NCI-H1105 treated with DMSO at 0.1 percent for 48 hours (cell line): Measurements from ENCODE around the gene DLG2.

Experiments
- DNase-seq: peaks from one replicate; lab custom pipeline; 2025; lab: John Stamatoyannopoulos, UW

DLG2 gene

DNA sequence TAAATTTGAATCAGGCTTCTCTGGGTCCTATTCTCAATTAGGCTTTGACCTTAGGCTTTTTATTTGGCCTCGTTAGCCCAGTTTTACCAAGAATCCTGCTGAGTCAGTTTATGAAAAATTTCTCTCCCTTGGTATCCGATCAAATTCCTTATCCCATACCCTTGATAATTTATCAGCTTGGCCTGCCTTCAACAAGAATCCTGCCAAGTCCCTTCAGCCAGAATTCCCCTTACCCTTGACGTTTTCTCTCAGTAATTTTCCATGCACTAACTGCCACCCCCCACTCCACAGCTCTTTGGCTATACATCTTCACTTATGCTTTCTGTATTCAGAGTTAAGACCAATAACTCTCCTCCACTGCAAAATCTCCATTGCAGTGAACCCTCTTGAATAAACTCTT is 1530.0 kb downstream of the DLG2 start:
- DNase-seq: no peak

DNA sequence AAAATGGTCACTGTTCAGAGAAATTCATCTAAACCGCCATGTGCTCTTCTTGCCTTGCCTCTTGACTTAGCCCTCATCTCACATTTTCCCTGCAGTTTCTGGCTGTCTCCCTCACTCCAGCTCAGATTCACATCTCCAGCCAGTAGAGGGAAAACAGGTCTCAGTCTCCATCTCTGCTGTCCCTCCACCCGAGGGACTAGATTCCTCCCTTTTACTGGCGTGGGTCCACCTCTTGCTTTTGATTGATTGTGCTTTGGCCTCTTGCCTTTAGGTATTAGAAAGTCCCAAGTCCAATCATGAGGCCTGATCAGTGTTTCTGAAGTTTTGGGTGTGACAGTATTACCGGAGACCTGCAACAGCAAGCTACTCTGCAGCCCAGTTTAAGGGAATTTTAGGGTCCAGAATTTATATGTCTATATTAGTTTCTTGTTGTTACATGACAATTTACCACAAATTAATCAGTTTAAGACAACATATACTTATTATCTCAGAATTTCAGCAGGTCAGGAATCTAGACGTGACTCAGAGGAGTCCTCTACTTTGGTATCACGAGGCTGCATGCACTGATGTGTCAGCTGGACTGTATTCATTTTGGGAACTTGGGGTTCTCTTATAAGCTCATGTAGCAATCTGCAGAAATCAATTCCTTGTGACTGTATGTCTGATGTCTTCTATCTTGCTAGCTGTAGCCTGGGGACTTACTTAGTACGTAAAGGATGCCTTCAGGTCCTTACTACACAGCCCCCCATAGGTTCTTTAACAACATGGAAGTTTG is 1535.7 kb downstream of the DLG2 start:
- no peak for DNase-seq

DNA sequence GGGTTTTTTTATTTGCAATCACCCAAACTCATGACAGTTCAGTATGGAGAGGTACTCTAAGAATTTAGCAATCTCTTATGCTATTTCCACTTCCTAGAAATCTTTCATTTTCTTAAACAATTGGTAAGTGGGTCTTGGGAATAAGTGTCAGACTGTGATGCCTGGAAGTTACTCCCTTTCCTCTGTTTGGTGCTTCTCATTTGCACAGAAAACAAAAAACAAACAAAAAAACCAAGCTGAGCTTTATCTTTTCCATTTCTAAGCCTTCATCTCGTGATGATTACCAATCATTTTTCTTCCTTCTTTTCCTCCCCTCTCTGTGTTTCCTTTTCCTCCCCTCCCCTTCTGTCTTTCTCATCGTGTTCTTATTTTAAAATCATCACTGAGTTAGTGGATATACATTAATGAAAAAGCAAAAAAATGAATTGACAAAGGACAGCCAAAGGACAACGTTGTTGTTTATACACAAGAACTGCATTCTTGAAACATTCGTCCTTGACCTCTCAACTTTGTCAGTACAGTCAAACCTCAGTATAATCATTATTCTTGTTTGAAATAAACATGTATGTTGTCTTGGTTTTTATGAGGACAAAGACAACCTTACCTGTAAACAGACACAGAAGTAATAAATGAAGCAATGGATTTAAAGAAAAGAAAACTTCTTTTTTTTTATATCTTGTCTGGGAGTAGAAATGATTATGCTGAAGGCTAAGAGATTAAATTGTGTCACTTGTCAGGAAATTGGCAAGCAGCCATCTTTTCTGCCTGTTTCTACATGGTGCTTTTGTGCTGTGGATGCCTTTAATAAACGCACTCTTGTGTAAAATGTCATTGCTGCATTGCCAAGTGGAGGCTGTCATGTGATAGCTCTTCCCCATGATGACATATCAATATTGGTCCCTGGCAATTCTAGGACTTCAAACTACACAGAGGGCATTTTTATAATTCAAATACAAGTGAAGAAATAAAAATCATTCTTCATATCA is 1537.8 kb downstream of the DLG2 start:
- DNase-seq: peak; percentile 86

DNA sequence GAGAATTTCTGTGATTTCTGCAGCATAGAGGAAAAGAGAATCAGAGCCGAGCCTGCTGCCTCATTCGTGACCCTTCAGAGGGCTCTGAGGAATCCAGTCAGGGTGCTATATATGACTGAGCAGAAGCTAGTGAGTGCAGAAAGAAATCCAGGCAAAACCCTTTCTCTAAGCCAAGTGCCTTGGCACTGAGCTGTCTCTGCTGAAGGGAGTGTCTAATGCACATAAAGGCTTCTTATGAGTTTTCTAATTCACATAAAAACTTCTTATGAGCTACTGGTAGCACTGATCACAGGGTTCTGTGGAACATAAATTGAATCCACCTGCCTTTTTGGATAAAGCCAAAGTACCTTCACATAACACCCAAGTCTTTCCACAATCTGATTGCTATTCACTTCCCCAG is 1555.3 kb downstream of the DLG2 start:
- DNase-seq: no peak

DNA sequence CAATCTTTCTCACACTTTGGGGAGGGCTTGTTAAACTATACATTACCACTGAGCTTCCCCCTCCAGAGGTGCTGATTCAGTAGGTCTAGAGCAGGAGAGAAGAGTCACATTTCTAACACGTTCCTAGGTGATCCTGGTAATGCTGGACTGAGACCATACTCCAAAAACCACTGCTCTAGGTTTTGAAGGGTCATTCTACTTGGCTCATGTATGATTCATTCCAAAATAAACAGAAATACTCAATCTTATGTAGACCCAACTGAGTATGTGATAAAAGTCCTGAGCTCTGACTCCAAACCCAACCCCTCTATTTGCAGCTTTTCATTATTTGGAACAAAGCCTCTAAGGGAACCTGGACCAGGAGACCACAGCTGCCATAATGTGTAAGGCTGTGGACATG is 1558.1 kb downstream of the DLG2 start:
- DNase-seq: no peak

DNA sequence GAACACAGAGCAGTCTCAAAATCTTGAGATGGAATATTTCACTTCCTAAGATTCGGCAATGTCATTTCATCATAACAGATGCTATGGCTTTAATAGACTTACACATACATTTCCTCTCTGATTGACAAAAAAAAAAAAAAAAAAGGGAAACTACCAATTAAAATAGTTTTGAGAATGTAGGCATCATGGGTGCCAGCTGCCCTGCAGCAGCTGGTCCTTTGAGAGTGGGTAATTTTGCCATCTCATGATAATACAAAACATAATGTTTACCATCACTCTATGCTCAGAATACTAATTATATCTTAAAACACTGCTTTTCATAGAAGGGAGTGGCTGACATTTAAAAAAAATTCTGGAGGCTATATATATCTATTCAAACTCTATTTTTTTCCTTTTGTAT is 1565.4 kb downstream of the DLG2 start:
- peak; percentile 84 for DNase-seq

DNA sequence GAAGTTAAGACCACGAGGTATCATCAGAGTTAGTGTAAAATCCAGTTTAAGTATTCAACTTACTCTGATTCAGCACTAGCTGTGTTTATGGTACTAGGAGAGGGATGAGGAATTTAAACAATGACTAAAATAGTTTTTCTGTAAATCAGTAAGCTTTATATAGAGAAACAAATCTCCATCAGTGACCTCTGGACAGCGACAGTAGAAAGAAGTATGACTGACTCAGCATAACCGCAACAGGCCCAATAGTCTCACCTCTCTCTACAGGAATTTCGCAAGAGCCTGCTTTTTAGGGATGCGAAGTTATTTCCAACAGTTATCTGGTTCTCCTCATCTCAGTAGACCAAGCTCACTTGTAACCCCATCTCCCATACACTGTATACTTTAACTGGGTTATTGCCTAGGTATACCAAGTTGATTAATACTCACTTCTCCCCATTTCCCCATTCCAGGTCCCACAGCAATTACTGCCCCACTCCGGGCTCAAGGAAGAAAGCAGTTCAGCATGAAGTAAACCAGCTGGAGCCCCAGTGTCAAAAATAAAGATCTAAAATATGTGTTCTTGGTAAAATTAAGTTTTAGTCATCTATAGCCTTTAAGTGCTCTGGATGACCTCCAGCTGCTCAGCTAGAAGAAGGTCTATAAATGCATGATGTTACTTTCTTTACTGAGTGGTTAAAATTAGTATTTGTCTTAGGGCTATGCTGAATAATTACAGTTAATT is 1570.3 kb downstream of the DLG2 start:
- DNase-seq: no peak

DNA sequence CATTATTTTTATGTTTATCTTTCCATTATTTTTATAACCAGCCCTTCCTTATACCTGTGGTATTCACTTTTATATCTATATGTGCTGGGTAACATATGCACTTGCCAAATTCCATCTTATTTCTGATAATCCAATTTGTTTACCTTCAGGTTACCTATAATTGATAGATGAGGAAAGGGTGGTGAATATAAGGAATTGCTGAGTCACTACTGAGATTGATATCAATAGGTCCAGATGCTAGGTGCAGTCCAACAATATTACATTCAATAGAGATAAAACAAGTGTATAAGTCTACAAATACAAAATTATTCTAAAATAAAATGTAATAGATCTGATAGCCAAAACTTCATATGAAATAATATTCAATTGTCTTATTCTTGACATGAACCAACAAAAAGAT is 1582.0 kb downstream of the DLG2 start:
- DNase-seq: no peak

DNA sequence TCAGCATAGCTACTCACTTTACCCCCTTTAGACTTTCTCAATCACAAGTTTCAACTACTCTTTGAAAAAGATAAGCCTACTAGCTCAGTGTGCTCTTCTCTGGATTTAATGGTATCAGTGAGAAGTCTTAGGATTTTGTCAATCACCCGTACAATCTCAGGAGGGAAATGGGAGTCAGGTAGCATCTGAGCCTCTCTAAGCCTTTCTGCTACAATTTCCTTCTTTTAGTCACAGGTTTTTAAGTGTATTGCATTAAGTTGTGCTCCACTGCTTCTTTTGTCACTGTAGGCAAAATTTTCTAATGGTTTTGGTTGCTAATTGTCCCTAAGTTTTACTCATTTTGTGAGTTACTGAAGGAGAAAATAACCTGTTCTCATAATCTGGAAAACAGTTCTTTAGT is 1582.4 kb downstream of the DLG2 start:
- no peak for DNase-seq

DNA sequence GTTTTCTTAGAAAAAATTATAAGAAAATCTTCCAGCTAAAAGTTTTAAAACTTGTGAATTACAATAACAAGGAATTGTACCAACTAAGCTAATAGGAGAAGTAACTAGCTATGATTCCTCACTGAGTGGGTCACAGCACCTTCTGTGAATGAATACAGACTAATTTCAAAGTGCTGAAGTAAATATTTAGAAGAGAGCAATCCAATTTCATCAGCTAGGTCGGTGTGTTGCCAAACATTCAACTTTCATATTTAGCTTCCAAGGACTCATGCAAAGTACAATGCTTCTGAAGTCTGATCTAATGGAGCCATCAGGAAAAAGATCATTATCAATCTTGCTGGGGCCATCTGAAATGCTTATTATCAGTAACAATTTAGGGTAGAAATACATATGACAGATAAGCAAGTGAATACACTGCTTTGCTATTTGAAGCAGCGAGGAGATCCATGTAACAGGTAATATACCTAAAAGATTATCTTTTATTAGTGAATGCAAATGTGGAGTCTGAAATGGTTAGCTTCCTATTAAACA is 1590.4 kb downstream of the DLG2 start:
- DNase-seq: no peak

DNA sequence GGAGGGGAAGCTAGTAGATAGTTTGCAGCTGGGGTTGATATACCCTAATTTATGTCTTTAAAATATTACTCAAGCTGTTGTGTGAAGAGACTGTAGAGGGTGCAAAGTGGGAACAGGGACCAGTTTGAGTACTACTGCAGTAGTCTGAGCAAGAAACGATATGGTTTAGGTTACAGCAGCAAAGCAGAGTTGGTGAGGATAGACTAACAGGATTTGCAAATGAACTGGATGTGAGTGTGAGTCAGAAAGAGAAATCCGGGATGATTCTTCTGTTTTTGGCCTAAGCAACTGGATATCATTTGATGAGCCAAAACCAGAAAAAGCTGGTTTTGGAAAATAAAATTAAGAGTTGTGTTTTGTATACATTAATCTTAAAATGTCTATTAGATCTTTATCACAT is 1591.5 kb downstream of the DLG2 start:
- no peak for DNase-seq

DNA sequence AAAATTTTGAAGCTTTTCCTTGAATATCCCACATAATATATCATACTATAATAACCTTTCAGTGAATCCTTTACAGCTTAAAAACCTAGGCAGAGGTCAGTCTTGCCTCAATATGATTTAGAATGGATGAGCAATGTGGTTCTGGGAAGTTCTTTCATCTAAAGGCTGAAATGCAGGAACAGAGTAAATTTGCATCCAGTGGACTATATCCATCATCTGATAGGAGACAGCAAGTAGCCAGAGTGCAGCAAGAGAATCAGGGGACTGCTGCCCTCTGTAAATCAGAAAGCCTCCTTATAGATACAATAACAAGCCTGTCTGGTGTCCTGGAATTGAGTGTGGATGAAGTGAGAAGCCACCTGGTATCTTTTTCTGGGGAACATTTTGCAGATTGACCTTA is 1592.7 kb downstream of the DLG2 start:
- no peak for DNase-seq

DNA sequence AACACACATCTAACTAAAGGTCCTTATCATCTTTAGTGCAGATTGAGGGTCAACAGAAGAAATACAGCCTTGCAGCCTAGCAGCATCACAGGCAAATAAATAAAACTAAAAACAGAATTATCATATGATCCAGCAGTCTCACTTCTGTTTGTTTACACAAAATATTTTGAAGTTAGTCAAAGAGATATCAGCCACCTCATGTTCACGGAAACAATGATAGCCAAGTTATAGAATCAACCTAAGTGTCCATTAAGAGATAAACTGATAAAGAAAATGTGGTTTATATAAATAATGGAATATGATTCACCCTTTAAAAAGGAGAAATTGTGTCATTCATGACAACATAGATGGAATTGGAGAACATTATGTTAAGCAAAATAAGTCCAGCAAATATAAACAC is 1602.9 kb downstream of the DLG2 start:
- no peak for DNase-seq

DNA sequence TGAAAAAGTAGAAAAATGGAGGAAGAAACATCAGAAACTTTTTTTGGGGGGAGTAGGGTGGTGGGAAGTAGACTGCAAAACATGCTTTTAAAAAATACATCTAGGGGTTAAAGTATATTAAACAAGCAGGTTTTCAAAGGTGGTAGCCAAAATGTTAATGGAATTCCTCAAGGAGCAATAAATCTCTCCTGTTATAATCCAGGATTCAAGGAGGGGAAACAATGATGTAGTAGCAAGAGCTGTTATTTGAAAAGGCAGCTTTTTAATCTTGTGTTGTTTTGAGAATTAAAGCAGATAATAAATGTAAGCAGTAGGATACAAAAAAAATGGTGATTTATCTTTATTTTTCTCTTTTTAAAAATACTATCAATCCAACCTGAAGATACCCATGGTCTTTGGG is 1604.4 kb downstream of the DLG2 start:
- DNase-seq: no peak

DNA sequence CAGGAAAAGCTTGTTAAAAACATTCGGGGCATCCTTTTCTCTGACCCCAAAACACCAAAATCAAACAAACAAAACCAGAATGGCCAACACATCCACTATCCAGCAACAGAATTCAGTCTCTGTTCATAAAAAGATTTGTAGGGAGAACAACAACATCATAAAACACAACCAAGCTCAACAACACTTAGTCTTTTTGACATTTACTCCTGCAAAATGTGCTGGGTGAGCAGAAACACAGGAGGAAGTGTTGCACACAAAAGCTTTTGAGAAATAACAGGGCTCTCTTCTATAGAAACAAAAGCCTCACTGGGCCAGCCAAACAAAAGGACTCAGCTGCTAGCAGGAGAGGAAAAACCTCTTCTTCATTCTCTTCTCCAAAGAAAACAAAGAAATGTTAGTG is 1604.9 kb downstream of the DLG2 start:
- DNase-seq: peak; percentile 4

DNA sequence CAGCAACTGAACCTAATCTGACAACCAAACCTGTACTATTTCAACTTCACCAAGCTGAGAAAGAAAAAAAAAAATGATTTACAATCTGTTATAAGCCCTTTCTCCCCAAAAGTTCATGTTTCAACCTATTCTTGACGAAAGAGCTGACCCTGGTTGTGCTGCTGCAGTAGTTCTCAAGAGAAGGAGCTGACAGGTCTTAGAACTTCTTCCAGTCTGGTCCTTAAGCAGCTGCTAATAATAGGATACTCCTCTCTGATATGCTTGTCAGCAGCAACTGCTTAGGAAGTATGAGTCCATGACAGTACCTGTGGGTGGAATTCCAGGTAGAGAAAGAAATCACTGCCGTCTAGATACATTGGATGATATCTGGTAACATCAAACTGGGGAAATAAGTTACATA is 1605.9 kb downstream of the DLG2 start:
- DNase-seq: no peak

DNA sequence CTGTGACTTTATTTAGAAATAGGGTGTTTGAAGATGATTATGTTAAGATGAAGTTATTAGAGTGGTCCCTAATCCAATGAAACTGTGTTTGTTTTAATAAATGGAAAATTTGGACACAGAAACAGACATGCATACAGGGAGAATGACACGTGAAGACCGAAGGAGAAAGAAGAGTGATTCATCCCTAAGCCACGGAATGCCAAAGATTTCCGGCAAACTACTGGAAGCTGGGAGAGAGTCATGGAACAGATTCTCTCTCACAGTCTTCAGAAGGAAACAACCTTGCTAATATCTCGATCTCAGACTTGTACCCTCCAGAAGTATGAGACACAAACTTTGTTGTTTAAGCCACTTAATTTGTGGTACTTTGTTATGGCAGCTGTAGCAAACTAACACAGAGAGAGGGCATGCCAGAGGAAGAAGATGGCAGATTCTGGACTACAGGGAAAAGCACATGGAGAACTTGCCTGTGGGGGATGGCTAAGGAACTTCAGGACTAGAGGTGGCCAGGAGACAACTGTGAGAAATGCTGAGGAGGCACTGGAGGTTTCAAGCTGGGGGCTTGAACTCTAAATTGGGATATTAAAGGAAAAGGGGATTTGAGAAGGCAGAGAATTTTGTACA is 1607.5 kb downstream of the DLG2 start:
- DNase-seq: no peak

DNA sequence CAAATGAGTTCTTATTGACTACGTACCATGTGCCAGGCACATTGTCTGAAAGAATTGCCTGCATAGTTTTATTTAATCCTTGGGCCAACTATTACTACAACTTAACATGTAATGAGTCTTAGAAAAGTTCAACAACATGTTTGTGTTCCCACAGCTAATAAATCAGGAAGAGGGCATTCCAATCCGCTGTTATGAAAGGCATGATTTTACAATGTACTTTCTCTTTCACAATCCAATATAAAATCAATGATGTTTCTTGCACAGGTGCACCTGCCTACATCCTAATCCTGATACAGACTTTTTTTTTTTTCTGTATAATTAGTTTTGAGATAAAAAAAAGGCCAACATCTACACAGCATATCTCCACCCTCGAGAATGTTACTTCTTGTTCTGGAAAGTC is 1612.6 kb downstream of the DLG2 start:
- DNase-seq: no peak

DNA sequence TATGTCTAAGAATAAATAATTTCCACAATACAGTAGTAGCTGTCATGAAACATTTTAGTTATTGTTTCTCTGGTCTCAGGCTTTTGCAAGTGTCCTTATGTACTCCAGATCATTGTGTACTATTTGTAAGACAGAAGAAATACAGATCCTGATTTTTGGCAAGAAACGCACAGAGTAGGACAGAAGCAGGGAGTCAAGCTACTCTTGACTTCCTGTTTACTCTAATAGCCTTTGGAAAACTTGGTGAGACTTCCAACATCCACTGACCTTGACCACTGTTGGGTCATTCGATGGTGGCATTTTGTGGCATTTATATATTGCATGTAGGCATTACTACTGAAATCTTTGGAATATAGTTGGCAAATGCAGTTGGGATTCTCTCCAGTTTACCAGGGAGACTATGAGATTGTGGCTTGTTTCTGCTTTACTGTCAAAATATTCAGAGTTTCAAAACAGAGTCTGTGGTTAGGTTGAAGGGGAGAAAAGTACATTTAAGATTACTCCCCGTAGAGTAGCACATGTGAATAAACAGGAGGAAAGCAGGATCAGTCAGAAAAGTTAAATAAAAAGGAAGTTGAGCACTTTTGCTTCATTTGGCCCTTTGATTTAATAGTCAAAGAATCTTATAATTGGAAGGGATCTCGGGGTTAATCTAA is 1614.8 kb downstream of the DLG2 start:
- DNase-seq: no peak

DNA sequence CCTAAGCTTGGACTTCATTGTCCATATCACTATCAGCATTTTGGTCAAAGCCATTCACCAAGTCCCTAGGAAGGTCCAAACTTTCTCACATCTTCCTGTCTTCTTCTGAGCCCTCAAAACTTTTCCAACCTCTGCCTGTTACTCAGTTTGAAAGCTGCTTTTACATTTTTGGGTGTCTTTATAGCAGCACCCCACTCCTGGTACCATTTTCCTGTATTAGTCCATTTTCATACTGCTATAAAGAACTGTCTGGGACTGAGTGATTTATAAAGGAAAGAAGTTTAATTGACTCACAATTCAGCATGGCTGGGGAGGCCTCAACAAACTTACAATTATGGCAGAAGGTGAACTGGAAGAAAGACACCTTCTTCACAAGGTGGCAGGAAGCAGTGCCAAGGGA is 1624.0 kb downstream of the DLG2 start:
- no peak for DNase-seq

DNA sequence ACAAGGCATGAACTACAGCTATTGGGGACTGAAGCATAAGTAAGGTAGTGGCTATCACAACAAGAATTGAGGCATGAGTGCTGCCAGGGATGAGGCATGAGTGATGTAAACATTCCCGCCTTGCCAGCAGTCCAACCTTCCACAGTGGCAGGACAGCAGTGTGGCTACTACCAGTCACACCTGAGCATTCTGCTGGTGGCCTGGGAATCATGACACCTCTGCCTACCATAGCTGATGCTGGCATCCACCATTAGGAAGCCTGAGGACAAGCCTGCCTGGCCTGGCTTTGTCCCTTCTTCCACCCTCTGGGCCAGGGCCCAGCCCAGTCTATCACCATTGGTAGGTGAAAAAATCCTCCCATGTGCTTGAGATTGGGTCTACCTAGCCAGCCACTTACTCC is 1628.2 kb downstream of the DLG2 start:
- DNase-seq: no peak
